Aorta (tissue), 5 donors: ENCODE data around the gene OR2T4. TPM values are rescaled to one million over a fixed set of nuclear protein-coding genes. Genes with fewer than 3 reads are reported as not detected.

Experiments used
- ATAC-seq: fragments of 200-7000 bp; cut with Tn5 transposase; one replicate; pipeline ENCODE4 v1.9.1; 2022; ENCODE audit warnings: moderate library complexity; ENCODE audit not compliant: low FRiP score
- DNase-seq, 2 donors: peaks; one replicate each; pipeline ENCODE4 v3.0.0-alpha.2; 2020
- H3K27ac ChIP-seq, 2 donors: one replicate each; pipeline ENCODE4 v1.5.1; 2013; ENCODE audit warnings: low read length in 2 of 2, mild to moderate bottlenecking in 2 of 2, moderate library complexity in 2 of 2, control low read depth in 1 of 2, inconsistent platforms in 1 of 2, low read depth in 1 of 2
- H3K27me3 ChIP-seq, 2 donors: one replicate each; pipeline ENCODE4 v1.6.1; 2013; ENCODE audit warnings: control low read depth in 1 of 2, low read length in 1 of 2, mild to moderate bottlenecking in 1 of 2, moderate library complexity in 1 of 2; ENCODE audit not compliant: insufficient read depth in 2 of 2, control insufficient read depth in 1 of 2
- H3K36me3 ChIP-seq, 2 donors: one replicate each; pipeline ENCODE4 v1.6.1; 2013; ENCODE audit warnings: control low read depth in 1 of 2, low read length in 1 of 2, mild to moderate bottlenecking in 1 of 2; ENCODE audit not compliant: insufficient read depth in 2 of 2, control insufficient read depth in 1 of 2
- H3K4me1 ChIP-seq, 2 donors: one replicate each; pipeline ENCODE4 v1.6.1; 2013; ENCODE audit warnings: low read length in 2 of 2, control low read depth in 1 of 2, mild to moderate bottlenecking in 1 of 2, moderate library complexity in 1 of 2; ENCODE audit not compliant: insufficient read depth in 2 of 2, control insufficient read depth in 1 of 2
- H3K4me3 ChIP-seq, 2 donors: one replicate each; pipeline ENCODE4 v1.5.1; 2013; ENCODE audit warnings: low read length in 2 of 2, control low read depth in 1 of 2, mild to moderate bottlenecking in 1 of 2
- H3K9me3 ChIP-seq: one replicate; pipeline ENCODE4 v1.6.1; 2013; ENCODE audit warnings: mild to moderate bottlenecking, low read length; ENCODE audit not compliant: control insufficient read depth
- WGBS, 2 donors: extraction: QIAGEN DNeasy Blood & Tissue Kit; methylation state at CpG; one replicate each; pipeline ENCODE4 v1.1.7; 2013; 5-methylcytosine and 5-hydroxymethylcytosine counted together
- intact Hi-C, 2 donors: fragments of 100-400 bp; cut with DNase I; formaldehyde crosslinking; loops; one replicate each; pipeline versions ENCODE4 v1.14.2 to v1.15.0; 2022
- polyA plus RNA-seq, 2 donors: library from polyadenylated mRNA; stranded (reverse); fragments of 200-250 nt; gene quantifications; one replicate each; pipeline ENCODE4 v1.2.3, GENCODE V29; 2013
- total RNA-seq, 2 donors: library from RNA; stranded (reverse); fragmentation: NEBNext Ultra II Directional; extraction: Animal tissue kit (Norgen Biotek cat#: 25700); gene quantifications; one replicate each; pipeline ENCODE4 v1.2.1, GENCODE V29; 2021
- donor health status: healthy with polysubstance abuse.
- donor health status: Bipolar disorder and iron deficiency.
- donor health status: DM: no; HTN: no; CAD: no.
- donor health status: DM: no; HTN: no; CAD: no.
- donor health status: DM: yes; HTN: yes; CAD: no.

Gene OR2T4
- total and polyA plus RNA-seq, 4 donors = not detected

DNA sequence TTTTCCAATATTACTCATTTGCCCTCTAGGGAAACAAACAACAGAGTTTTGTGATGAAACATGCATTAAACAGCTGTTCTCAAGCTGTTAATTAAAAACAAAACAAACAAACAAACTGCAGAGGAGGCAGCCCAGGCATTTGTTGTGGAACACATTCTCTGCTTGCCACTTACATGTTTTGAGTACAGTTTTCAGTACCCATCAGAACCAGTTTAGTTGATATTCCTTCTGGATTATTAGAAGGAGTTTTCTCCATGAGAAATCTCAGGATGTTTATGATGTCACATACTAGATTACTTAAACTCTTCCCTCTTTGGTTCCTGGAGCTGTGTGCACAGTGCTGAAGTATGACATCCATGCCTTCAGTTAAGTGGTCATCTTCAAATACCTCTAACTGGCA, 14.0 kb downstream of the OR2T4 start, which contains the start of gene OR2T6:
Gene OR2T6, plus strand, starts transcription at position 301 of the 400 bp plus-strand sequence. CDS start 11,863 bp downstream, outside the sequence.
- H3K4me1 ChIP-seq = no peaks in the 10 kb centered on the region
- H3K9me3 ChIP-seq = no peaks in the 10 kb centered on the region
- DNase-seq (no peak), ATAC-seq (no peak)
- H3K36me3 ChIP-seq = no peaks in the 10 kb centered on the region
- no peaks in the 10 kb centered on the region for H3K27me3 ChIP-seq
- no peak within 1 kb of the TSS for H3K4me3 ChIP-seq
- H3K27ac ChIP-seq = no peak within 1 kb of the TSS
- intact Hi-C loops = no loop called here

GRCh38 chr1:248376916-248377315, 15.5 kb downstream of the OR2T4 start:
- Histone ChIP-seq H3K36me3 (no peaks in the 10 kb centered on the region), H3K27me3 (no peaks in the 10 kb centered on the region), H3K4me3 (no peak overlapping the region), H3K27ac (no peak overlapping the region), H3K9me3 (no peaks in the 10 kb centered on the region), H3K4me1 (no peaks in the 10 kb centered on the region)
- intact Hi-C loops = no loop called here
- 58 to 59% methylated on average over 3 of the region's 3 CpGs for WGBS, 2 donors
- no peak for ATAC-seq
- DNase-seq = no peak

DNA sequence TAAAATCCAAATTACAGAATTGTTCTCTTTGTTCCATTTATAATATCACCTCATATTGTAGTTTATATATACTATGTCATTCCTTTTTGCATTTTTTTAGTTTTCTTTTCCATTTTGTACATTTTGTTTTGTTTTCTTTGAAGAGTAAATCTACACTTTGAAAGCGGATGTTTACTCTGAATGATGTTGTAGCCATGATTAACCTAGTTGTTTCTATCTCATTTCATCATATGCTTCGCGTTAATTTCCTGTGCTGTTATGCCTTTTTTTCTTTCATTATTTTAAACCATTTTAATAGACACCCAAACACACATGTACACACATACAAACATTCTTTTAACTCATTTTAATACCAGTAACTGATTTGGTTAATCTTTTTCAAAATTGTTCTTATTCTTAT, 19.4 kb downstream of the OR2T4 start:
- DNase-seq (no peak), ATAC-seq (no peak)
- 88 to 89% methylated on average over 3 of the region's 3 CpGs for WGBS, 2 donors
- H3K27me3 ChIP-seq = no peaks in the 10 kb centered on the region
- H3K4me3 ChIP-seq = no peak overlapping the region
- H3K4me1 ChIP-seq = no peaks in the 10 kb centered on the region
- no peaks in the 10 kb centered on the region for H3K36me3 ChIP-seq
- H3K27ac ChIP-seq = no peak overlapping the region
- H3K9me3 ChIP-seq = no peaks in the 10 kb centered on the region
- intact Hi-C loops = no loop called here

DNA sequence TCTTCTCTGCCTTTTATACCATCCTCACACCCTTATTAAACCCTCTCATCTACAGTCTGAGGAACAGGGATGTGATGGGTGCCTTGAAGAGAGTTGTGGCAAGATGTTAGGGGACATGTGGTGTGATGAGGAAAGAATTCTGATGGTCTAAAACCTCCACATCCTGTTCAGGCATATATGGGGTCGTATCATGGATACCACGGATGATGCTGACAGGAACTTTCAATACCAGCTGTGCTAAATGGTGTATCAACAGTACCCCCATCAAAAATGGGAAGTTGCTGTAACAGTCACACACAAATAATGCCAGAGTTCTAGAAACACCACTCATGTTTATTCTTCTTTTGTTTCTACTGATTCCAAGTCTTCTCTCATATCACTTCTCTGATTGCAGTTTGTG, 27.0 kb downstream of the OR2T4 start:
- intact Hi-C loops = no loop called here
- Histone ChIP-seq H3K27ac (no peak overlapping the region), H3K36me3 (no peaks in the 10 kb centered on the region), H3K9me3 (peaks cover 2% of the 10 kb centered on the region), H3K4me3 (no peak overlapping the region), H3K27me3 (no peaks in the 10 kb centered on the region), H3K4me1 (no peaks in the 10 kb centered on the region)
- DNase-seq (no peak), ATAC-seq (no peak)
- 59 to 63% methylated on average over 2 of the region's 2 CpGs for WGBS, 2 donors

GRCh38 chr1:248393050-248393449, 31.6 kb downstream of the OR2T4 start:
- intact Hi-C loops = no loop called here
- no peak for ATAC-seq
- WGBS, 2 donors = 39 to 49% methylated on average over 2 of the region's 2 CpGs

GRCh38 chr1:248402748-248403147, 41.3 kb downstream of the OR2T4 start, which contains the start of gene OR2T1:
Gene OR2T1, plus strand, starts transcription at chr1:248403048. Its CDS starts 3,100 bp downstream, at chr1:248406148.
- Histone ChIP-seq H3K27ac (no peak within 1 kb of the TSS), H3K9me3 (peaks cover 3% of the 10 kb centered on the region), H3K4me1 (no peaks in the 10 kb centered on the region), H3K27me3 (no peaks in the 10 kb centered on the region), H3K4me3 (no peak within 1 kb of the TSS), H3K36me3 (no peaks in the 10 kb centered on the region)
- ATAC-seq (no peak), DNase-seq (no peak)
- intact Hi-C loops = no loop called here
- WGBS, 2 donors = 64 to 66% methylated on average over 3 of the region's 3 CpGs

More at GRCh38 chr1:248393050-248393449, 31.6 kb downstream of the OR2T4 start:
- Histone ChIP-seq H3K36me3 (no peaks in the 10 kb centered on the region), H3K4me1 (no peaks in the 10 kb centered on the region), H3K27ac (no peak overlapping the region), H3K9me3 (peaks cover 2% of the 10 kb centered on the region), H3K27me3 (no peaks in the 10 kb centered on the region), H3K4me3 (no peak overlapping the region)
- no peak for DNase-seq

DNA sequence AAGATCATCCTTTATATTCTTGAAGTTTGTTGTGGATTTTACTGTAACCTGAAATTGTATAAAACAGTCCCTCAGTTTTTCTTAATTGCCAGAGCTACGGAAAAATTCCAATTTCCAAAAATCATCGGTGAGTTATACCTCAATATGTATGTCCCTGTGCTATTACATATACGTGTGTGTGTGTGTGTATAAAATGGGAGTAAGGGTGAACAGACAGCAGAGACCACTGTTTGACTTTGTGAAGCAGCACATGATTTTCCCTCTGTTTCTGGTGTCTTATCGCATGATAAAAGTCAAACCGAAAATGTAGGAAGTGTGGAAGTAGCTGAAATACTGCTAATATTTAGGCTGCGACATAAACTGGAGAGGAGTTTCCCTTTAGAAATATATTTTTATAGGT, 42.6 kb downstream of the OR2T4 start:
- no peak for DNase-seq
- Histone ChIP-seq H3K27me3 (no peaks in the 10 kb centered on the region), H3K36me3 (no peaks in the 10 kb centered on the region), H3K9me3 (peaks cover 4% of the 10 kb centered on the region), H3K27ac (no peak overlapping the region), H3K4me1 (no peaks in the 10 kb centered on the region), H3K4me3 (no peak overlapping the region)
- ATAC-seq = no peak
- intact Hi-C loops = no loop called here
- WGBS, 2 donors = 86 to 90% methylated on average over 6 of the region's 6 CpGs

DNA sequence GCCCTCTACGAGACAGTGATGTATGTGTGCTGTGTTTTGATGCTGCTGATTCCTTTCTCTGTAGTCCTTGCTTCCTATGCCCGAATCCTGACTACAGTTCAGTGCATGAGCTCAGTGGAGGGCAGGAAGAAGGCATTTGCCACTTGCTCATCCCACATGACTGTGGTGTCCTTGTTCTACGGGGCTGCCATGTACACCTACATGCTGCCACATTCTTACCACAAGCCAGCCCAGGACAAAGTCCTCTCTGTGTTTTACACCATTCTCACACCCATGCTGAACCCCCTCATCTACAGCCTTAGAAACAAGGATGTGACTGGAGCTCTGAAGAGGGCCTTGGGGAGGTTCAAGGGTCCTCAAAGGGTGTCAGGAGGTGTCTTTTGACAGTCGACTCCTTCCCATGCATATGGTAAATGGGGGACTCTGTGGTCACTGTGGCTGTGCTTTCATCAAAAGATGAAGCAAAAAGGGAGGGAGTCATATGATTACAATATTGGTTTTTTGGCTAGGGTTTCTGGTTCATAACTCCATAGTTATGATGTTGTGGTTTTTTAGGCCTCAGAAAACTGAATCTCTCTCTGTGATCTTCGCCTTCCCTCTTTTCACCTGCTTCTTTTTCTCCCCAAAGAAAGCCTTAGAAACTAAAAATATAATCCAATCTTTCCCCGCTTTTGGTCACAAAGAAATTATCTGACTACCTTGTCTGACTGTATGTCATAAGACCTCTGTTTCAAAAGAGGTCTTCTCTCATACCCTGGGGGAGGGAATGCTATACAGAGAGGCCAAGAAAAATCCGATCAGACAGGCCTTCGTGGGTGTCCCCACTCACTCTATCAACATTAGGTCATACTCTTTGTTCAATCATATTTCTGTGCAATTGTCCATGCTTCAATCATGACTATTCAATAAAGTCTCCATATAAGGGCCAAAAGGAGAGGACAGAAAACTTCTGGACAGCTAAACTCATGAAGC, 45.5 kb downstream of the OR2T4 start:
- 56 to 68% methylated on average over 8 of the region's 8 CpGs for WGBS, 2 donors
- intact Hi-C loops = no loop called here
- Histone ChIP-seq H3K4me1 (no peaks in the 10 kb centered on the region), H3K27ac (no peak overlapping the region), H3K4me3 (no peak overlapping the region), H3K36me3 (no peaks in the 10 kb centered on the region), H3K9me3 (peaks cover 4% of the 10 kb centered on the region), H3K27me3 (no peaks in the 10 kb centered on the region)
- ATAC-seq (no peak), DNase-seq (no peak)
